T47D (cell line): ENCODE data around the gene TSFM.
"Not testable (repeated sequence)": the region's sequence is repeated elsewhere in the genome, so short reads cannot be mapped to it uniquely, and the experiment has no call there.

Experiments used
- DNase-seq, 2 experiments: peaks; one replicate each; pipeline versions ENCODE4 v3.0.0 to v3.0.0-alpha.2; 2011 to 2012; ENCODE audit warnings: low read depth in 1 of 2, low spot score in 1 of 2
- JUND ChIP-seq: IDR thresholded peaks from 2 replicates; pipeline ENCODE4 v1.6.1; 2012; ENCODE audit warnings: low read depth
- in situ Hi-C: cut with HindIII; loops from 2 replicates; pipeline ENCODE4 v1.10.0; 2016; ENCODE audit warnings: low sequenced_read_pairs, low pct_unique_long_range_greater_than_20kb

Gene TSFM

DNA sequence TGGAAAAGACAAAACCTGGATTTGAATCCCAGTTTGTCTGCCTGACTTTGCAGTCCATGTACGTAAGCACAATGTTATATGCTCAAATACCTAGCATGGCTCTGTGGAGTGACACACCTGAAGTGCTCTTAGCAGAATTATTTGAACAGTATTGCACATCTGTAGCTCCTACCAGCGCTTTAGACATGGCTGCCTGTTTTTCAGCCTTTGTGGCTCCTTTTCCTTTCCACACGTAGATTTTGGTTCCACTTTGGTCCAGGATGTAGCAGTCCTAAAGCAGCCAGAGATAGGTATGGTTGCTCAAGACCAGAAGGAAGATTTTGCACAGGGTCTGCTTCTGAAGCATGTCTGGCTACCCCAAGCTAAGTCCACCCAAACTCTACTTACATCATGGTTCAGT is 26.8 kb downstream of the TSFM start:
- no peak for TF ChIP-seq JUND
- in situ Hi-C loops, result no loop called here
- no peak for DNase-seq

DNA sequence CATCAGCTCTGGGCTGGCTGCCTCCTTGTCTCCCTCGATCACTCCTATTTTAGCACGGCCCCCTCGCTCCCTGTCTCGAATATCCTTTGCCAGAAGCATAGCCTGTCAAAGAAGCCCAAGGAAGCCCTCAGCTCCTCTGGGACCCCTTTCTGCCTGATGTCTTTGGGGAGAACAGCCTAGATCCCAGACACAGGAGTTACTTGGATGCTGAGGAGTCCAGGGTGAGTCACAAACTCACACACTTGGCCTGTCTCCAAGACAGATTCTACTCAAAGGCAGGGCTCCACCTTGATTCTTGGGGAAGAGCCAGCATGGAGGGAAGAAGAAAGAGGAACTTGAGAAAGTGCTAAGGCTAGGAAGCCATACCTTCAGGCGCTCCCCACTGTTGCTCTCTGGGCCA is 27.9 kb downstream of the TSFM start:
- DNase-seq, result no peak
- in situ Hi-C loops, result no loop called here
- TF ChIP-seq JUND, result no peak

DNA sequence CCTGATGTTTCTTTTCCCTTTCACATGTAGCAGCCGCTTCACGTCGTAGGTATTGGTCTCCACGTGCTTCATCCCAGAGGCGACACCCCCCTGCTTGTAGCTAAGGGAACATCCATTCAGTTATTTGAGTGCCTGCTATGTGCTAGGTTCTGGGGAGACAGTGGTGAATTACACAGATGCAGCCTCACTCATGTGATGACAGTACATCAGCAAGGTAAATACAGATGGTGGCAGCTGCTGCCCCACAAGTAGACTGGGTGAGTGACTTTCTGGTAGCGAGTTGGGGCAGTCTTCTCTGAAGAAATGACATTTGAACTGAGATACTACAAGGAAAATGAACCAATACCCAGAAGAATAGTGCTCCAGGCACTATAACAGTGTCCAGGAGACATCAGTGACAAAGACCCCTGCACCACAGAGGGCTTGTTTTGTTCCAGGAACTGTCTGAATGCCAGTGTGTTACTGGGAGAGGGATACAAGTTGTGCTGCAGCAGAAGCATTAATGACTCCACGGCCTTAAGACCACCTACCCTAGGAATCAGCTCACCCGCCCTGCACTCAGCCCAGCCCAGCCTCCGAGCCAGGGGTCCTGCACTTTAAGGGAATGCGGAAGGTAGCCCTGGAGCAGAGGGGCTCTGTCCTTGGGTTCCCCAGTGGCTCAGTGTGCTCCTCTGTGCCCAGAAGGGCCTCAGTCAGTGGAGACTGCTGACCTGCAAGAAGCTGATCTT is 28.6 kb downstream of the TSFM start:
- DNase-seq, result no peak
- in situ Hi-C loops, result no loop called here

DNA sequence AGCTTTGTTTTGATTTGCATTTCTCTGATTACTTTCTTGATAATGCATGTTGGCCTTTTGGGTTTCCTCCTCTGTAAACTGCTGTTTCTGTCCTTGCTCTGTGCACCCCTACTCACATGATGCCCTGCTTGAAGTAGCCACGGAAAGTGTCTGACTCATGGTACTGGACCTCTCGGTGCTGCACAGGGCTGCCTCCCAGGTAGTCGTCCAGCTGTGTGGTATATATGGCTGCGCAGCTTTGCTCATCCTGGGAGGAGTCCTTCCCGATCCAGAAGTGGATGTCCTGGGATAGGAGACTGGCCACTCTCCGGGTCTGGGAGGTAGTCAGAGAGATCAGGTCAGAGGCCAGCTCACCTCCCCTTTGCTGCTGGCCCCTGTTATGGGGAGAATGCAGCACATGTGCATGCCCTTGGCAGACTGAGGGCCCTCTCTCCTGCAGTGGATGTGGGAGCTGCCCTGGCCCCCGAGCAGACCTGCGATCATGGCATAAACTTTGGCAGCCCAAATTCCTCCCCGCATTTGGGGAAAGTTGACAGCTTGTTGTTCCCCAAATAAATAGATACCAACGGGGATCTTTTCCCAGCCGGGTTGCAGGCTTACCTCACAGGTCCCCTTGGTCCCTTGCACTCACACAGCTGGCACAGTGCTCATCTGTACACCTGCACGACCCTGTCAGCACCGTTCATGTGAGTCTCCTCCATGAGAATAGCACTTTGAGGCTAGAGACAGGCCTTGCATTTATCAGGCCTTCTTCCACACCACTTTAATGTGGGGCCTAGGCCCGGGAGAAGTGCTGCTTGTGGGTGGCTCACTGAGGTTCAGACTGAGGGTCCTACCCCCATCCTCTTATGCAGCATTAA is 30.8 kb downstream of the TSFM start:
- DNase-seq, result no peak
- in situ Hi-C loops, result no loop called here
- TF ChIP-seq JUND, result no peak

More for the DNA sequence above, 28.6 kb downstream of the TSFM start:
- no peak for TF ChIP-seq JUND

DNA sequence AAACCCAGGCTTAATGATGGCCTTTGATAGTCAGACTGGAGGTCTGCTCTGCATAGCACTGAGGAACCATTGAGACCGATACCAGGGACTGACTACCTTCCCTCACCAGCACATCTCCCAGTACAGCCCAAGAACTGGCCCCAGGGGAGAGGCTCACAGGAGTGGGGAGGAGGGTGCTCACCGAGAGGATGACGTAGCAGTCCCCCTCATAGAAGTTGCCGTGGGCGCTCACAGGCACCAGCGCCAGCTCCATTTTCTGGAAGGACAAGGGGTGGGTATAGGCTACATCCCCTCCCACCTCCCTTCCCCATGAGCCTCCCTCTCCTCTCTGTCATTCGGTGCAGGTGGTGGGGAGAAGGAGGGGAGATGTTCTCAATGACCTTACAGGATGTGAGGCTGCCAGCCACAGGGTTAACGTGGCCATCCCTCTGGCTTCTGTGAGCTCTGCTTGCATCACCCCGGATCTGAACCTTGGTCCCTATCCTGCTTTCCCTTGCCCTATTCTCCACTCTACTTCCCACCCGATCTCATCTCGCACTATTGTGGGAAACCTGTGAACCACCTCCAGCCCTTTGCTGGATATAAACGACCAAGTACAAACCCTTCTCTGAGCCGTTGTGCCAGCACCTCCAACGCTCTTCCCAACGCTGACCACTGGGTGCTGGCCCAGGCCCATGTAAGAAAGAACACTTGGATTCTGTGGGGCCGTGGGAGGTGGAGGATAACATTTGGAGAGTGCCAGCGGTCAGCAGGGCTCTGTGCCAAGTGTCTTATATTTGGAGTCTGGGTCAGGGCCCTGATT is 31.6 kb downstream of the TSFM start:
- in situ Hi-C loops, result no loop called here
- DNase-seq, result no peak
- TF ChIP-seq JUND, result no peak

DNA sequence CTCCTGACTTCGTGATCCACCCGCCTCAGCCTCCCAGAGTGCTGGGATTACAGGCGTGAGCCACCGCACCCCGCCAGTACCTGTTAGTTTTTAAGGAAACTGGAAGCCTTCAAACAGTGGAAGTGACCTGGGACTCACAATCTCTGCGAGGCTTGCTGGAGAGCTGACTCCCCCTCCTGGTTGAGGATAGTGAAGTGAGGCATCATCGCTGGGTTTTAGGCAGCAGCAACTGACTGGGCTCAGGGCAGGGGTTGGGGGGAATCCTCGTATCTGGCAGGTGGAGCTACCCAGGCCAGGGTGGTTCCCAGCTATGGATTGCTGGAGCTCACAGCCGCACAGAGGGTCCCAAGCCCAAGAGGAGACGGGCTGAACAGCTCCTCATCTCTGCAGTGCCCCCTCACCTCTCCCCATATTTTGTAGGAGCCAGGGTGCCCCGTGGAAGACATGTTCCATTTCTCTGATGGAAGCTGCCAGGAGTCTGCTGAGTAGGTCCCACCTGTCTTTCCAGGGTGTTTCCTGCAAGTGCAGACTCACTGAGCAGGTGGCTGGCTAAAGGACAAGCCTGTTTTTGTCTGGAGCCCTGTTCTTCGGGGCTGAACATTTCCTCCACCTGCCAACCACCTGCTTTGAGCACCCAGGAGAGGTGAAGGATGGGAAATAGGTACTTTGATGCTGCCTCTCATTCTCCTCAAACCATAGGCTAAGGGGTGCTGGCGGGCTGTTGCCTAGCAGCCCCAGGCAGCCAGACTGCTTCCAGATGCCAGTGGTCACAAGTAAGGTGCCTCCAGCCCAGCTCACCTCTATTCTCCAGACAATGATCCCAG is 32.8 kb downstream of the TSFM start:
- in situ Hi-C loops, result no loop called here
- DNase-seq, result peak in 1 of 2 experiments; percentile 45
- no peak for TF ChIP-seq JUND

DNA sequence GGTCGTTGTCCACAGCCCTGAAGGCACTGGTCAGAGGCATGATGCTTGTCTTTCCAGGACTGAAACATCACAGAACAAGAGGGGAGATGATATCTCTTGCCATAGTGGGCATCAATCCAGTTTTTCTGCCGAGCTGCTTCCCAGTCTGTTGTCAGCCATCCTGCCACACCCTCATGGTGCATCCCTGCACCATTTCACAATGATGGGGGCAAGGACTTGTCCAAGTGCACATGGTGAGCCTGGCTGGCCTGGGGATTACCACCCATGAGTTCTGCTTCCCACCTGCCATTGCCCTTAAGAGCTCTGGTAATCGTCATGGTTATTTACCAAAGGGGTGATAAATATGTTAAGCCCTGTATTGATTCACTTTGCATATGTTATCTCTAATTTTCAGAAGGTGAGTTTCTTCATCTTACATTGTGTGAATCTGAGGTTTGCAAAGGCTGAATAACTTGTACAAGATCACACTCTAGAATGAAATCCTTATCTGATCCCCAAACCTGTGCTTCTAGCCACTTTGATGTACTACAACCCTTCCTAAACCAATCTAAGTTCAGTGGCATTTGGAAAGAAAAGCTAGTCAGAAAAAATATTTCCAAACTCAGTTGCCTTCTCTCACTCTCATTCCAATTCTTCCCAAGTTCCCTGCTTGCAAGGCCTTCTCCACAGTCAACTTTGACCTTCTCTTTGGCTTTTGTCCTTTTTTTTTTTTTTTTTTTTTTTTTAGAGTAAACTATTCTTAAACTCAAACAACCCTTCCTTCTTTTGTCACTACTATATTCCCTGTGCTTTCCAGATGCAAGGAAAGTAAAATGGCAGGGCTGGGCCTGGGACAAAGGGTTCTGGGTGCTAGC is 33.6 kb downstream of the TSFM start:
- in situ Hi-C loops, result no loop called here
- peak in 1 of 2 experiments; percentile 41 for DNase-seq
- TF ChIP-seq JUND, result no peak

DNA sequence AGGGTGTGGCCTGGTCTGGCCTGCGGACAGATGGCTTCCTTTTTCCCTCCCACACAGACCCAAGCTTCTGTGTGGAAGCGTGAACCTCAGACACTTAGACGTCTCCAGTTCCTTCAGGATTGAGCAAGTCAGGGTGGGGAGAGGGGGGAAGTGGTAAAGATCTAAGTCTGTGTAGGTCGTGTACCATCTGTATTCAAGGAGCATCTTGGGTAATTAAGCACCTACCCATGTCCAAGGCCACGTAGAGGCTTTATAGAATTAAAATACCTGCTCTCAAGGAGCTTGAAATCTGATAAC is 34.2 kb downstream of the TSFM start:
- DNase-seq, result no peak
- in situ Hi-C loops, result no loop called here

DNA sequence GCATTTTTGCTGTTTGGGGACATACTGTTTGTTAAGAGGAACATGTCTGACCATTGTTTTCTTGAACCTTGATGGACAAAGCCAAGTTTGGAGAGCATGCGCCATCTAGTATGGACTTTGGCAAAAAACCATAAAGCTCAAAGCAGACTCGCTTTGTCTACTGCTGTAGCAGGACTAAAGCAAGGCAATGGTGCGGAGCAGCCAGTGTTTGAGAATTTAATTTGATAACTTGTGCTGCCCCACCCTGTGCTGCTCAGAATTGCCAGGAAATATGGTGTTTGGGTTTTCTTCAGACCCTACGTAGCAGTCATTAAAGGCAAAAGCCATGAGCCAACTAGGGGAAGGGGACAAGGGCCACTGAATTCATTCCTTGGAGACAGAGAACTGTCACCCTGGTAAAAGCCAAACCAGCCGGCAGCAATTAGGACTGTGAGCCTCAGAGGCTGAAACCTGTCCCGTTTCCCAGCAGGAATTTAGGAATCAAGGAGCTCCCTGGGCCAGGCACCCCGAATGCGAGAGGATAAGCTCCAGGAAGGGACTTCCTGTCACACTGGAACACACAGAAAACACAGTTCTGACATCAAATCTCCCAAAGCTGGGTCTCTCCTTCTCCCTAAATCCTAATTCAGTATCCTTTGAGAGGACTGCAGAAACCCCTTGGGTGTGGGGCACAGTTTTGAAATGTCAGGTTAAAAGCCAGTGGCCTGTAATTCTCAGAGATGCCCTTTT is 34.8 kb downstream of the TSFM start:
- DNase-seq, result no peak
- in situ Hi-C loops, result no loop called here
- TF ChIP-seq JUND, result no peak

More for the DNA sequence above, 34.2 kb downstream of the TSFM start:
- TF ChIP-seq JUND, result no peak

DNA sequence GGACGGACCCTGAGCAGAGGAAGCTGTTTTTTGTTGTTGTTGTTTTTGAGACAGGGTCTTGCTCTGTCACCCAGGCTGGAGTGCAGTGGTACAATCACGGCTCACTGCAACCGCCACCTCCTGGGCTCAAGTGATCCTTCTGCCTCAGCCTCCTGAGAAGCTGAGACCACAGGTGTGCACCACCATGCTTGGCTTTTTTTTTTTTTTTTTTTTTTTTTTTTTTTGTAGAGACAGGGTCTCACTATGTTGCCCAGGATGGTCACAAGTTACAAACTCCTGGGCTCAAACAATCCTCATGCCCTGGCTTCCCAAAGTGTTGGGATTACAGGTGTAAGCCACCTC is 35.4 kb downstream of the TSFM start:
- DNase-seq, in situ Hi-C loops: not testable (repeated sequence)

DNA sequence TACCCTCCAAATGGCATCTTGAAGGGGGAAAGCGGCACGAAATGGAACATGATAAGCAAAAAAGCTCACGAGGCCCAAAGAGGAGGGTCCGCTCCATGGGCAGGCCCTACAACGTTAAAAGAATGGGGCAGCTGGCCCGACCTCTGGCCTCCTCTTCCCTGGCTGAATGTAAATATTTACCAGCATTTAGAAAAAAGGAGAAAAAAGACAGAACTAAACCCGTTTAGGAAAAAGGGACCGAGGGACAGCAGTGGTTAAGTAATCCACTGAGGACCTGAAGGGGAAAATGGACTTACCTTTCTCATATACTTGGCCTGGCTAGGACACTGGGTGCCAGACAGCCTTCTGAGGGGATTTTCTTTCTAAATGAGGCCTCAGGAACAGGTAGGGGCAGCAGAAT is 37.5 kb downstream of the TSFM start:
- DNase-seq, in situ Hi-C loops: not testable (repeated sequence)

DNA sequence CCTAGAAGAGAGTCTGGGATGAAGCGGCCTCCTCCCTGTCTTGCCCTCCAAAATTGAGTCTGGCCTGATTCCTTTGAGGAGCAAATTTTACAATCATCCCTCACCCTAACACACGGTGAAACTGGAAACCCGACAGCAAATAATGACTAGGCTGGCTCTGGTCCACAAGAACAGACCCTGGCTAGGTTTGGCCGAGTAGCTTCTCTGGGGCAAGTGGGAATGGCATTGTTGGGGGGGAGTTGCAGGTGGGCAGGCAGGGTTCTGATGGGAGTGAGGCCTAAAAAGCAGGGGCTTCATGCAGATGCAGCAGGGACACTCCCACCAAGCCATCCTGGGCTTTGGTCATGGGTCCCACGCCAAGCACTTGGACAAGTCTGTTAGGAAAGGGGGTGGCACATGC is 38.4 kb downstream of the TSFM start:
- DNase-seq, result not testable (repeated sequence)

More for the DNA sequence above, 38.4 kb downstream of the TSFM start:
- in situ Hi-C loops, result not testable (repeated sequence)
